ENCODE results near the gene R3HCC1L. TPM values are rescaled to one million over a fixed set of nuclear protein-coding genes. Genes with fewer than 3 reads are reported as not detected.
"Not testable (repeated sequence)": the region's sequence is repeated elsewhere in the genome, so short reads cannot be mapped to it uniquely, and the experiment has no call there.

R3HCC1L gene
- total RNA-seq, 2 donors from 2014 or later = 18.4 to 24.0 TPM

DNA sequence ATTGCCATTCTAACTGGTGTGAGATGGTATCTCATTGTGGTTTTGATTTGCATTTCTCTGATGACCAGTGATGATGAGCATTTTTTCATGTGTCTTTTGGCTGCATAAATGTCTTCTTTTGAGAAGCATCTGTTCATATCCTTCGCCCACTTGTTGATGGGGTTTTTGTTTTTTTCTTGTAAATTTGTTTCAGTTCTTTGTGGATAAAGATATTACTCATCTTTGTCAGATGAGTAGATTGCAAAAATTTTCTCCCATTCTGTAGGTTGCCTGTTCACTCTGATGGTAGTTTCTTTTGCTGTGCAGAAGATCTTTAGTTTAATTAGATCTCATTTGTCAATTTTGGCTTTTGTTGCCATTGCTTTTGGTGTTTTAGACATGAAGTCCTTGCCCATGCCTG lies 93.8 kb downstream of the R3HCC1L start:
- H3K9me3 Mint-ChIP-seq; H3K27me3 Mint-ChIP-seq (ENCODE audit: low read depth); DNase-seq: not testable (repeated sequence)
- peak in 1 of 2 donors; percentile 58 for ATAC-seq (replicated peaks in 1 of 2)
- Mint-ChIP-seq H3K27ac (peak overlapping the region; percentile 76), H3K4me1 (ENCODE audit: low read depth) (peaks cover 12% of the 10 kb centered on the region), H3K4me3 (peak overlapping the region in 1 of 2 donors; percentile 11), H3K36me3 (ENCODE audit: insufficient read depth in 2 of 2) (peaks cover 10 to 18% of the 10 kb centered on the region in 2 donors)

DNA sequence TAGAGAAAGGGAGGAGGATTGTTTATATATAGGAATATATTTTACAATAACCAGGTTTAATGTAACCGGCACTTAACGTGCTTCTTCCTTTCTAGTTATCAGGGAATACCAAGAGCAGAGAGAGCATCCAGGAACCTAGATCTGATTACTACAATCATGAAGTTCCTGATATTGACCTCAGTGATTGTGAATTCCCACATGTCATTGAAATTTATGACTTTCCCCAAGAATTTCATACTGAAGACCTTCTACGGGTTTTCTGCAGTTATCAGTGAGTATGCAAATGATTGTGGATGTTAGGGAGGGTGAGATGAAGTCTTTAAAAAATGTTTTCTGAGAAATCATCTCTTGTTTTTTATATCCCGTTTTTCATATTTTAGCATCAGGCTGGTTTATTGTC lies 97.0 kb downstream of the R3HCC1L start:
- H3K4me1 Mint-ChIP-seq (ENCODE audit: low read depth) = peaks cover 8% of the 10 kb centered on the region
- DNase-seq = no peak
- no peaks in the 10 kb centered on the region for H3K27me3 Mint-ChIP-seq (ENCODE audit: low read depth)
- peaks cover 0 to 3% of the 10 kb centered on the region in 2 donors for H3K9me3 Mint-ChIP-seq
- peaks cover 9 to 29% of the 10 kb centered on the region in 2 donors for H3K36me3 Mint-ChIP-seq (ENCODE audit: insufficient read depth in 2 of 2)
- H3K4me3 Mint-ChIP-seq = no peak overlapping the region
- no peak for ATAC-seq (replicated peaks in 1 of 2)
- no peak overlapping the region for H3K27ac Mint-ChIP-seq

GRCh38 chr10:98235846-98236245 lies 101.4 kb downstream of the R3HCC1L start:
- H3K27me3 Mint-ChIP-seq (ENCODE audit: low read depth) = no peaks in the 10 kb centered on the region
- H3K4me1 Mint-ChIP-seq (ENCODE audit: low read depth) = no peaks in the 10 kb centered on the region
- DNase-seq (no peak), ATAC-seq (replicated peaks in 1 of 2) (no peak)
- H3K27ac Mint-ChIP-seq = no peak overlapping the region
- no peak overlapping the region for H3K4me3 Mint-ChIP-seq
- no peaks in the 10 kb centered on the region for H3K9me3 Mint-ChIP-seq
- peaks cover 3 to 23% of the 10 kb centered on the region in 2 donors for H3K36me3 Mint-ChIP-seq (ENCODE audit: insufficient read depth in 2 of 2)

- peaks cover 3 to 22% of the 10 kb centered on the region in 2 donors for H3K36me3 Mint-ChIP-seq (ENCODE audit: insufficient read depth in 2 of 2)
- DNase-seq (no peak), ATAC-seq (replicated peaks in 1 of 2) (no peak)
- no peak overlapping the region for H3K4me3 Mint-ChIP-seq
- no peak overlapping the region for H3K27ac Mint-ChIP-seq
- H3K9me3 Mint-ChIP-seq = no peaks in the 10 kb centered on the region
- no peaks in the 10 kb centered on the region for H3K4me1 Mint-ChIP-seq (ENCODE audit: low read depth)
- H3K27me3 Mint-ChIP-seq (ENCODE audit: low read depth) = no peaks in the 10 kb centered on the region
These were observed 102.4 kb downstream of the R3HCC1L start for GRCh38 chr10:98236862-98237261.

GRCh38 chr10:98238391-98238790 lies 103.9 kb downstream of the R3HCC1L start:
- no peaks in the 10 kb centered on the region for H3K27me3 Mint-ChIP-seq (ENCODE audit: low read depth)
- no peak for DNase-seq
- no peaks in the 10 kb centered on the region for H3K4me1 Mint-ChIP-seq (ENCODE audit: low read depth)
- H3K36me3 Mint-ChIP-seq (ENCODE audit: insufficient read depth in 2 of 2) = peaks cover 3 to 18% of the 10 kb centered on the region in 2 donors
- no peak overlapping the region for H3K4me3 Mint-ChIP-seq
- ATAC-seq (replicated peaks in 1 of 2) = no peak
- H3K9me3 Mint-ChIP-seq = no peaks in the 10 kb centered on the region
- H3K27ac Mint-ChIP-seq = no peak overlapping the region

DNA sequence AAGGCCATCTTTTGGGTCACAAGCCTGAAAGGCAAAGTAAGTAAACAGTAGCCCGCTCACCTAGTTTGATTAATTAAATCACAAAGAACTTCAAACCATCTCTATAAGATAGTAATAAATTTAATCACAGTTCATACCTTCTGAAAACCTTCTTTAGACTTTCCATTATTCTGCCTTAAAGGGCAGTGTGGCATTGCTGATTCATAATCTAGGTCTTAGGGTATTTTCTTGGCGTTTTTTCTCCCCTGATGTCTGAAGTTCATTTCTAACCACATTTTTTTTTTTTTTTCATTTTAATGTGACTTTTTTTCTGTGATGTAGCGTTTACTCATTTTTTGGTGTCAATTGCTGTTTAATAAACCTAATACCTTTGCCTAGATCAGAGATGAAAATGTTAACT lies 106.1 kb downstream of the R3HCC1L start:
- Mint-ChIP-seq H3K9me3 (no peaks in the 10 kb centered on the region), H3K27me3 (ENCODE audit: low read depth) (no peaks in the 10 kb centered on the region), H3K36me3 (ENCODE audit: insufficient read depth in 2 of 2) (peaks cover 9 to 17% of the 10 kb centered on the region in 2 donors), H3K27ac (no peak overlapping the region), H3K4me3 (no peak overlapping the region), H3K4me1 (ENCODE audit: low read depth) (no peaks in the 10 kb centered on the region)
- DNase-seq (no peak), ATAC-seq (replicated peaks in 1 of 2) (no peak)

- no peak for ATAC-seq (replicated peaks in 1 of 2)
- no peak overlapping the region for H3K4me3 Mint-ChIP-seq
- no peaks in the 10 kb centered on the region for H3K27me3 Mint-ChIP-seq (ENCODE audit: low read depth)
- no peaks in the 10 kb centered on the region for H3K9me3 Mint-ChIP-seq
- H3K4me1 Mint-ChIP-seq (ENCODE audit: low read depth) = no peaks in the 10 kb centered on the region
- H3K27ac Mint-ChIP-seq = peak overlapping the region; percentile 10
- DNase-seq = no peak
- H3K36me3 Mint-ChIP-seq (ENCODE audit: insufficient read depth in 2 of 2) = peaks cover 6 to 12% of the 10 kb centered on the region in 2 donors
These were observed 108.4 kb downstream of the R3HCC1L start for GRCh38 chr10:98242823-98243222.

GRCh38 chr10:98244141-98244540 lies 109.7 kb downstream of the R3HCC1L start:
- DNase-seq (no peak), ATAC-seq (replicated peaks in 1 of 2) (no peak)
- no peak overlapping the region for H3K4me3 Mint-ChIP-seq
- no peaks in the 10 kb centered on the region for H3K9me3 Mint-ChIP-seq
- H3K27me3 Mint-ChIP-seq (ENCODE audit: low read depth) = no peaks in the 10 kb centered on the region
- peaks cover 6 to 13% of the 10 kb centered on the region in 2 donors for H3K36me3 Mint-ChIP-seq (ENCODE audit: insufficient read depth in 2 of 2)
- peak overlapping the region; percentile 48 for H3K27ac Mint-ChIP-seq
- H3K4me1 Mint-ChIP-seq (ENCODE audit: low read depth) = no peaks in the 10 kb centered on the region

DNA sequence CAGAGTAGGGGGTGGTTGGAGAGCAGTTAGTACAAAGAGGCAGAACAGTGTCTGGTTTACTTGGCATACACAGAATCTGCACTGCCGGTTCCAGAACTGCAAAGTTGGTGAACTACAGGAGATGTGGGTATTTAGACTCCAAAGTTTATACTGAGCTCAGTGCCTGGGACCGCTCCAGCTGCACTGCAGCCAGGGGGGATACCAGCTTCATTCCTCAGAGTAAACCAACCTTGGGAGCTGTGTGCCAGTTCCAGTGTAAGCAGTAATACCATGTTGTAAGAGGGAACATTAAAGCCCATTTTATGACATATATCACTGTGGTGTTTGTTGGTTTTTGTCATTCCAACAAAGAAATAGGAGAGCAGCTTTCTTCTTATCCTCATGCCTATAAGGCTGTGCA lies 110.1 kb downstream of the R3HCC1L start:
- peaks cover 6 to 10% of the 10 kb centered on the region in 2 donors for H3K36me3 Mint-ChIP-seq (ENCODE audit: insufficient read depth in 2 of 2)
- no peaks in the 10 kb centered on the region for H3K9me3 Mint-ChIP-seq
- ATAC-seq (replicated peaks in 1 of 2) = no peak
- DNase-seq = no peak
- H3K4me1 Mint-ChIP-seq (ENCODE audit: low read depth) = no peaks in the 10 kb centered on the region
- H3K27me3 Mint-ChIP-seq (ENCODE audit: low read depth) = no peaks in the 10 kb centered on the region
- H3K27ac Mint-ChIP-seq = no peak overlapping the region
- no peak overlapping the region for H3K4me3 Mint-ChIP-seq

- DNase-seq (no peak), ATAC-seq (replicated peaks in 1 of 2) (no peak)
- H3K27ac Mint-ChIP-seq = peak overlapping the region; percentile 31
- no peaks in the 10 kb centered on the region for H3K4me1 Mint-ChIP-seq (ENCODE audit: low read depth)
- H3K27me3 Mint-ChIP-seq (ENCODE audit: low read depth) = no peaks in the 10 kb centered on the region
- H3K4me3 Mint-ChIP-seq = no peak overlapping the region
- no peaks in the 10 kb centered on the region for H3K9me3 Mint-ChIP-seq
- peaks cover 6 to 8% of the 10 kb centered on the region in 2 donors for H3K36me3 Mint-ChIP-seq (ENCODE audit: insufficient read depth in 2 of 2)
These were observed 112.7 kb downstream of the R3HCC1L start for GRCh38 chr10:98246911-98247805.

DNA sequence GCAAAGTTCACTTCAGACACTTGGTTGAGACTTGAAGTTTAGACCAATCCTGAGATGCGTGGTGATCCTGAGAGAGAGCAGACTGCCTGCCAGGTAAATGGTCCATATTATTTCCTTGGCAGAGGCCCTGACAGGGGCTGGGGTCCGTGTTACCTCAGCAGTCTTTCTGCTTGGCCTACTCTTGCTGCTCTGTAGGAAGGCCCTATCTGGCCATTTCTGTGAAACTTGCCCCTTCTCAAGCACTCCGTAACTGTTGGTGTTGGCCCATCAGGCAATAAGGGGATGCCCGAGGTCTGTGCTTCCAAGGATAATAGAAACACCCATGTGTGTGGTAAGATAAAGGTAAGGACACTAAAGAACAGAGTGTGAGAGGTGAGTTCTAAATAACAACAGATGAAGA lies 113.6 kb downstream of the R3HCC1L start:
- peaks cover 6 to 8% of the 10 kb centered on the region in 2 donors for H3K36me3 Mint-ChIP-seq (ENCODE audit: insufficient read depth in 2 of 2)
- H3K9me3 Mint-ChIP-seq = no peaks in the 10 kb centered on the region
- H3K4me3 Mint-ChIP-seq = no peak overlapping the region
- DNase-seq (no peak), ATAC-seq (replicated peaks in 1 of 2) (no peak)
- H3K27me3 Mint-ChIP-seq (ENCODE audit: low read depth) = no peaks in the 10 kb centered on the region
- H3K4me1 Mint-ChIP-seq (ENCODE audit: low read depth) = no peaks in the 10 kb centered on the region
- peak overlapping the region; percentile 47 for H3K27ac Mint-ChIP-seq

DNA sequence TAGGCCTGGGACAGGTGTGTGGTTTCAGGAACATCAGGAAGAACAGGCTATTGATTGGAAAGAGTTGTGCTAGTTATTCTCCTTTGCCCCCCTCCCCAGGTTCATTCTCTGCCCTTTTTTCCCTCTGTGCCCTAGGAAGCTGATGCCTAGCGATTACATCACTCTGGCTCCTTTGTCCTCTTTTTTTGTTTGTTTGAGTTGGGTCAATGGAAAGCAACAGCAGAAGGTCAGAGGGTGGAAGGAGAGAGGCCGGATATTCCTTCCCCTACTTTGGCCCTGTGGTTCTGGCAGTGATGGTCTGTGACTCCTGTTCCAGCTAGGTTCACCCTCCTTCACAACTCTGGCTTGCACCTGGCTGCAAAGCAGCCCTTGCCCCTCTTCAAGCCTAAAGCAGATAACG lies 114.7 kb downstream of the R3HCC1L start:
- H3K27ac Mint-ChIP-seq = no peak overlapping the region
- H3K27me3 Mint-ChIP-seq (ENCODE audit: low read depth) = no peaks in the 10 kb centered on the region
- H3K36me3 Mint-ChIP-seq (ENCODE audit: insufficient read depth in 2 of 2) = peaks cover 3 to 4% of the 10 kb centered on the region in 2 donors
- no peak overlapping the region for H3K4me3 Mint-ChIP-seq
- DNase-seq (no peak), ATAC-seq (replicated peaks in 1 of 2) (no peak)
- H3K9me3 Mint-ChIP-seq = no peaks in the 10 kb centered on the region
- H3K4me1 Mint-ChIP-seq (ENCODE audit: low read depth) = no peaks in the 10 kb centered on the region

GRCh38 chr10:98251399-98251798 lies 116.9 kb downstream of the R3HCC1L start:
- Mint-ChIP-seq H3K4me1 (ENCODE audit: low read depth) (no peaks in the 10 kb centered on the region), H3K4me3 (no peak overlapping the region), H3K9me3 (no peaks in the 10 kb centered on the region), H3K27ac (no peak overlapping the region), H3K36me3 (ENCODE audit: insufficient read depth in 2 of 2) (peaks cover 0 to 2% of the 10 kb centered on the region in 2 donors), H3K27me3 (ENCODE audit: low read depth) (no peaks in the 10 kb centered on the region)
- DNase-seq (no peak), ATAC-seq (replicated peaks in 1 of 2) (no peak)

GRCh38 chr10:98252464-98252863 lies 118.0 kb downstream of the R3HCC1L start:
- no peak overlapping the region for H3K27ac Mint-ChIP-seq
- no peaks in the 10 kb centered on the region for H3K9me3 Mint-ChIP-seq
- DNase-seq (no peak), ATAC-seq (replicated peaks in 1 of 2) (no peak)
- H3K27me3 Mint-ChIP-seq (ENCODE audit: low read depth) = no peaks in the 10 kb centered on the region
- H3K4me1 Mint-ChIP-seq (ENCODE audit: low read depth) = no peaks in the 10 kb centered on the region
- H3K36me3 Mint-ChIP-seq (ENCODE audit: insufficient read depth in 2 of 2) = peaks cover 0 to 2% of the 10 kb centered on the region in 2 donors
- no peak overlapping the region for H3K4me3 Mint-ChIP-seq
